Endodermal cell (in vitro differentiated cells): ENCODE results near the gene TMEM144. TPM values are rescaled to one million over a fixed set of nuclear protein-coding genes. Genes with fewer than 3 reads are reported as not detected.

Experiments used
- DNase-seq: peaks from one replicate; pipeline ENCODE4 v3.0.0-alpha.2; 2017
- H3K27ac ChIP-seq: 2 replicates; pipeline ENCODE4 v1.5.1; 2013; ENCODE audit warnings: mild to moderate bottlenecking, low read depth, low read length, moderate library complexity
- H3K27me3 ChIP-seq: 2 replicates; pipeline ENCODE4 v1.6.1; 2013; ENCODE audit warnings: mild to moderate bottlenecking, low read length, moderate library complexity; ENCODE audit not compliant: insufficient read depth, control insufficient read depth, poor library complexity, severe bottlenecking
- H3K36me3 ChIP-seq: 2 replicates; pipeline ENCODE4 v1.7.0; 2013; ENCODE audit warnings: mild to moderate bottlenecking, low read length, moderate library complexity; ENCODE audit not compliant: control insufficient read depth, insufficient read depth
- H3K4me1 ChIP-seq: one replicate; pipeline ENCODE4 v1.7.0; 2013; ENCODE audit warnings: low read length; ENCODE audit not compliant: control insufficient read depth, insufficient read depth
- H3K4me3 ChIP-seq: 2 replicates; pipeline ENCODE4 v1.5.1; 2013; ENCODE audit warnings: mild to moderate bottlenecking, low read length, moderate library complexity
- H3K9ac ChIP-seq: 2 replicates; pipeline ENCODE4 v1.6.1; 2013; ENCODE audit warnings: mild to moderate bottlenecking, low read length, moderate library complexity; ENCODE audit not compliant: poor library complexity, severe bottlenecking; ENCODE audit errors: extremely low read depth
- H3K9me3 ChIP-seq: 2 replicates; pipeline ENCODE4 v1.6.1; 2013; ENCODE audit warnings: mild to moderate bottlenecking, low read length, moderate library complexity; ENCODE audit not compliant: control insufficient read depth
- H3K27ac Mint-ChIP-seq: 2 replicates; pipeline ENCODE4 v1.8.0; 2020; ENCODE audit warnings: mixed read lengths
- H3K27me3 Mint-ChIP-seq: 2 replicates; pipeline ENCODE4 v1.8.0; 2021; ENCODE audit warnings: mild to moderate bottlenecking, mixed read lengths; ENCODE audit not compliant: insufficient read depth
- H3K36me3 Mint-ChIP-seq: 2 replicates; pipeline ENCODE4 v1.8.0; 2020; ENCODE audit warnings: low read depth, mixed read lengths
- H3K4me1 Mint-ChIP-seq: 2 replicates; pipeline ENCODE4 v1.8.0; 2020; ENCODE audit warnings: mixed read lengths
- H3K4me3 Mint-ChIP-seq: 2 replicates; pipeline ENCODE4 v1.8.0; 2020; ENCODE audit warnings: mild to moderate bottlenecking, moderate library complexity, mixed read lengths
- H3K9me3 Mint-ChIP-seq: 2 replicates; pipeline ENCODE4 v1.8.0; 2020; ENCODE audit warnings: mild to moderate bottlenecking, mixed read lengths
- WGBS, 2 experiments: methylation state at CpG; one replicate each; pipeline versions ENCODE4 v1.1.5 to v1.1.7; 2013; ENCODE audit warnings: missing lambda C conversion rate in 2 of 2, mixed read lengths in 1 of 2; ENCODE audit not compliant: insufficient coverage in 1 of 2, insufficient read length in 1 of 2; 5-methylcytosine and 5-hydroxymethylcytosine counted together
- total RNA-seq, 2 donors: library from RNA; stranded (reverse); fragmentation: NEBNext Ultra II Directional in 1 of 2; extraction: Animal tissue kit (Norgen Biotek cat#: 25700) in 1 of 2; gene quantifications; 2 replicates in 1 of 2; 3 replicates in 1 of 2; pipeline ENCODE4 v1.2.1, GENCODE V29; 2021
- TF ChIP-seq, protein P1 (sequence below): fragments of 200-600 bp; sonication (generic); conservative IDR thresholded peaks from 2 replicates; pipeline ENCODE4 v1.5.0; 2021; ENCODE audit warnings: antibody characterized with exemption, mild to moderate bottlenecking

Gene TMEM144
- total RNA-seq, 2 donors from 2014 or later: 10.6 to 20.3 TPM

DNA sequence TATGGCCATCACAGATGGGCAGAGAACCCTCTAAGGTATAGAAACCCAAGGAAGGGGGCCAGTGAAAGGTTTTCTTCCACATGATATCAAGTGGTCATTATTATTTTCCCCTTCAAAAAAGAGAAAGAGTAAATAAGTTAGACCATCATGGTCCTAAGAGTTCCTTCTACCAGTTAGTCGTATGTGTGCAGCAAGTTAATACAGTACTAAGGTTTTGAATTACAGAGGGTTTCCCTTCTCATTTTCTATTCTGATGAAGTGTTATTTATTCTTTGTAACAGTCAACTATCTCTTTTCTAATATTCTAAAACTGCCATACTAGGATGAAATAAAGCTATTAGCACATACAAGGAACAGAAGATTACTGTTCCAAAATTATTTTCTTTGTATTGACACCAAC, 94.4 kb downstream of the TMEM144 start:
- Mint-ChIP-seq H3K27ac (no peak overlapping the region), H3K27me3 (no peaks in the 10 kb centered on the region), H3K36me3 (no peaks in the 10 kb centered on the region), H3K9me3 (peaks cover 4% of the 10 kb centered on the region), H3K4me1 (no peaks in the 10 kb centered on the region), H3K4me3 (no peak overlapping the region)
- H3K27ac ChIP-seq: no peak overlapping the region
- H3K4me1 ChIP-seq: no peaks in the 10 kb centered on the region
- H3K4me3 ChIP-seq: no peak overlapping the region
- TF ChIP-seq, protein P1, sequence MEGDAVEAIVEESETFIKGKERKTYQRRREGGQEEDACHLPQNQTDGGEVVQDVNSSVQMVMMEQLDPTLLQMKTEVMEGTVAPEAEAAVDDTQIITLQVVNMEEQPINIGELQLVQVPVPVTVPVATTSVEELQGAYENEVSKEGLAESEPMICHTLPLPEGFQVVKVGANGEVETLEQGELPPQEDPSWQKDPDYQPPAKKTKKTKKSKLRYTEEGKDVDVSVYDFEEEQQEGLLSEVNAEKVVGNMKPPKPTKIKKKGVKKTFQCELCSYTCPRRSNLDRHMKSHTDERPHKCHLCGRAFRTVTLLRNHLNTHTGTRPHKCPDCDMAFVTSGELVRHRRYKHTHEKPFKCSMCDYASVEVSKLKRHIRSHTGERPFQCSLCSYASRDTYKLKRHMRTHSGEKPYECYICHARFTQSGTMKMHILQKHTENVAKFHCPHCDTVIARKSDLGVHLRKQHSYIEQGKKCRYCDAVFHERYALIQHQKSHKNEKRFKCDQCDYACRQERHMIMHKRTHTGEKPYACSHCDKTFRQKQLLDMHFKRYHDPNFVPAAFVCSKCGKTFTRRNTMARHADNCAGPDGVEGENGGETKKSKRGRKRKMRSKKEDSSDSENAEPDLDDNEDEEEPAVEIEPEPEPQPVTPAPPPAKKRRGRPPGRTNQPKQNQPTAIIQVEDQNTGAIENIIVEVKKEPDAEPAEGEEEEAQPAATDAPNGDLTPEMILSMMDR: no peak
- peaks cover 15% of the 10 kb centered on the region for H3K9me3 ChIP-seq
- no peaks in the 10 kb centered on the region for H3K36me3 ChIP-seq
- no peaks in the 10 kb centered on the region for H3K27me3 ChIP-seq
- no peak for DNase-seq
- no peak overlapping the region for H3K9ac ChIP-seq
- WGBS, 2 experiments: 0% methylated on average over 1 of the region's 1 CpG; no CpG with 5 or more reads in 1 of the 2 experiments

Other genes with a start within 250 kb of the TMEM144 start
- 1 to 10 TPM; 2.3 to 4.4 TPM for gene GASK1B, start 37.5 kb upstream of the TMEM144 start, total RNA-seq